RWPE2 (cell line): ENCODE measurements around the gene KAT5.
"Not testable (repeated sequence)": the region's sequence is repeated elsewhere in the genome, so short reads cannot be mapped to it uniquely, and the experiment has no call there.

ENCODE experiments used
- ATAC-seq: fragments of 200-7000 bp; cut with Tn5 transposase; 3 replicates; pipeline ENCODE4 v1.9.1; 2021; ENCODE audit warnings: low read depth
- DNase-seq: peaks from one replicate; pipeline ENCODE4 v3.0.0-alpha.2; 2020; ENCODE audit warnings: low spot score
- H3K27ac ChIP-seq: fragments of 450-650 bp; 2 replicates; pipeline ENCODE4 v1.5.1; 2017; ENCODE audit warnings: mild to moderate bottlenecking; ENCODE audit not compliant: poor library complexity, severe bottlenecking
- H3K27me3 ChIP-seq: fragments of 250-450 bp; sonication (Bioruptor Pico); 2 replicates; pipeline ENCODE4 v1.5.1; 2021; ENCODE audit warnings: mild to moderate bottlenecking, moderate library complexity; ENCODE audit not compliant: insufficient read depth, poor library complexity, severe bottlenecking
- H3K36me3 ChIP-seq: fragments of 250-450 bp; sonication (Bioruptor Pico); 2 replicates; pipeline ENCODE4 v1.5.1; 2020; ENCODE audit warnings: low read depth, mild to moderate bottlenecking, moderate library complexity
- H3K4me1 ChIP-seq: fragments of 250-450 bp; sonication (Bioruptor Pico); 2 replicates; pipeline ENCODE4 v1.5.1; 2021; ENCODE audit warnings: mild to moderate bottlenecking, moderate library complexity; ENCODE audit not compliant: insufficient read depth, poor library complexity, severe bottlenecking
- H3K4me3 ChIP-seq: fragments of 250-450 bp; sonication (Bioruptor Pico); 2 replicates; pipeline ENCODE4 v1.5.1; 2021; ENCODE audit warnings: mild to moderate bottlenecking, moderate library complexity; ENCODE audit not compliant: severe bottlenecking
- H3K9me3 ChIP-seq: fragments of 250-450 bp; sonication (Bioruptor Pico); 2 replicates; pipeline ENCODE4 v1.5.1; 2021; ENCODE audit warnings: mild to moderate bottlenecking, moderate library complexity; ENCODE audit not compliant: severe bottlenecking
- CTCF ChIP-seq: fragments of 450-650 bp; IDR thresholded peaks from one replicate; pipeline ENCODE4 v1.5.1; 2017; ENCODE audit warnings: mild to moderate bottlenecking, moderate library complexity; ENCODE audit not compliant: poor library complexity, severe bottlenecking

The KAT5 gene

DNA sequence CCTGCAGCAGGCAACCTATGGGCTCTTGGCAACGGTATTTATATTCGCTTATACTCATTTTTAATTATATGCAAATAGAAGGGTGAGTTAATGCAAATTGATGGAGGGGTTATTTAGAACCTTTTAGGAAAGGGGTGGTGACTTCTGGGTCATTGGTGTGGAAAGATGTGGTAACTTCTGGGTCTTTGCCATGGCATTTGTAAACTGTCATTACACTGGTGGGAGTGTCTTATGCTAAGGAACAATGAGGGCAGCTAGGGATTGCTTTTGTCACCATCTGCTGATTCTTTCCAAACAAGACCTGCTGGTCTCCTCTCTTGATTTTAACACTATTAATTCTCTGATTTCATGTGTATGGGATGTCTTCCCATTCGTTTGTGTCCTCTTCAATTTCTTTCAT, 11.7 kb upstream of the KAT5 start:
- H3K27me3 ChIP-seq = no peaks in the 10 kb centered on the region
- DNase-seq (no peak), ATAC-seq (no peak)
- no peak overlapping the region for H3K27ac ChIP-seq
- no peak for TF ChIP-seq CTCF
- no peaks in the 10 kb centered on the region for H3K4me1 ChIP-seq
- H3K36me3 ChIP-seq = no peaks in the 10 kb centered on the region
- no peak overlapping the region for H3K4me3 ChIP-seq
- H3K9me3 ChIP-seq = no peaks in the 10 kb centered on the region

- no peaks in the 10 kb centered on the region for H3K4me1 ChIP-seq
- ATAC-seq = no peak
- no peak for TF ChIP-seq CTCF
Measured at GRCh38 chr11:65701686-65702085, 10.4 kb upstream of the KAT5 start.

GRCh38 chr11:65703846-65704245, 8.2 kb upstream of the KAT5 start:
- no peaks in the 10 kb centered on the region for H3K9me3 ChIP-seq
- H3K36me3 ChIP-seq = no peaks in the 10 kb centered on the region
- TF ChIP-seq CTCF = no peak
- H3K4me3 ChIP-seq = no peak overlapping the region
- no peak overlapping the region for H3K27ac ChIP-seq
- DNase-seq (no peak), ATAC-seq (no peak)
- no peaks in the 10 kb centered on the region for H3K27me3 ChIP-seq
- no peaks in the 10 kb centered on the region for H3K4me1 ChIP-seq

More at GRCh38 chr11:65701686-65702085, 10.4 kb upstream of the KAT5 start:
- H3K9me3 ChIP-seq = no peaks in the 10 kb centered on the region
- no peaks in the 10 kb centered on the region for H3K27me3 ChIP-seq
- H3K4me3 ChIP-seq = no peak overlapping the region
- no peak for DNase-seq
- no peak overlapping the region for H3K27ac ChIP-seq
- no peaks in the 10 kb centered on the region for H3K36me3 ChIP-seq

DNA sequence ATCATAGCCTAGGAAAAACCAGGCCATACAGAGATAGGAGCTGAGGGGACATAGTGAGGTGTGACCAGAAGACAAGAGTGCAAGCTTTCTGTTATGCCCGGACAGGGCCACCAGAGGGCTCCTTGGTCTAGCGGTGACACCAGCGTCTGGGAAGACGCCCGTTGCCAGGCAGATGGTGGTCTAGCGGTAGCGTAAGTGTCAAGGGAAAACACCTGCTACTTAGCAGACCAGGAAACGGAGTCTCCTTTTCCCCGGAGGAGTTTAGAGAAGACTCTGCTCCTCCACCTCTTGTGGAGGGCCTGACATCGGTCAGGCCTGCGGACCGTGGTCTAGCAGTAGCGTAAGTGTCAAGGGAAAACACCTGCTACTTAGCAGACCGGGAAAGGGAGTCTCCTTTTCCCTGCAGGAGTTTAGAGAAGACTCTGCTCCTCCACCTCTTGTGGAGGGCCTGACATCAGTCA, 5.7 kb upstream of the KAT5 start:
- H3K27ac ChIP-seq, H3K36me3 ChIP-seq, H3K27me3 ChIP-seq, H3K4me1 ChIP-seq, DNase-seq, H3K9me3 ChIP-seq, H3K4me3 ChIP-seq, ATAC-seq: not testable (repeated sequence)
- peak; percentile 81 for TF ChIP-seq CTCF

DNA sequence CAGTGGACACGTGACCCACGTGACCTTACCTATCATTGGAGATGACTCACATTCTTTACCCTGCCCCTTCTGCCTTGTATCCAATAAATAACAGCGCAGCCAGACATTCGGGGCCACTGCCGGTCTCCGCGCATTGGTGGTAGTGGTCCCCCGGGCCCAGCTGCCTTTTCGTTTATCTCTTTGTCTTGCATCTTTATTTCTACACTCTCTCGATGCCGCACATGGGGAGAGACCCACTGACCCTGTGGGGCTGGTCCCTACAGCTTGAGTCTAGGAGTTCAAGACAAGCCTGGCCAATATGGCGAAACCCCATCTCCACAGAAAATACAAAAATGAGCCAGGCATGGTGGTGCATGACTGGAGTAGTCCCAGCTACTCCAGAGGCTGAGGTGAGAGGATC, 5.0 kb upstream of the KAT5 start:
- not testable (repeated sequence) for DNase-seq, H3K4me1 ChIP-seq, H3K27me3 ChIP-seq, H3K9me3 ChIP-seq, H3K27ac ChIP-seq, H3K36me3 ChIP-seq, H3K4me3 ChIP-seq, ATAC-seq
